SK-N-SH treated with all-trans-retinoic acid at 6 μM for 48 hours (cell line): ENCODE data around the gene MT1M.
A peak's percentile ranks its signal among the peaks of the same experiment; 100 is the strongest.

ENCODE experiments used
- ATAC-seq: fragments of 200-7000 bp; cut with Tn5 transposase; 3 replicates; pipeline ENCODE4 v1.9.1; 2020; ENCODE audit warnings: mild to moderate bottlenecking, moderate library complexity
- ARNTL ChIP-seq: fragments of 450-650 bp; formaldehyde crosslinking; IDR thresholded peaks from 2 replicates; pipeline ENCODE4 v1.5.0; 2020; ENCODE audit warnings: low read depth, mild to moderate bottlenecking, moderate library complexity, borderline replicate concordance
- BACH2 ChIP-seq: fragments of 250-450 bp; sonication (Bioruptor Pico); IDR thresholded peaks from 2 replicates; pipeline ENCODE4 v1.9.0; 2021; ENCODE audit warnings: mild to moderate bottlenecking, borderline replicate concordance
- CSDC2 ChIP-seq: fragments of 250-450 bp; sonication (Bioruptor Pico); IDR thresholded peaks from 2 replicates; pipeline ENCODE4 v1.5.0; 2020; ENCODE audit warnings: mild to moderate bottlenecking, moderate library complexity
- GLIS3 ChIP-seq: fragments of 250-450 bp; sonication (Bioruptor Pico); IDR thresholded peaks from 2 replicates; pipeline ENCODE4 v1.5.0; 2020; ENCODE audit warnings: mild to moderate bottlenecking, moderate library complexity
- ISL1 ChIP-seq: fragments of 250-450 bp; sonication (Bioruptor Pico); IDR thresholded peaks from 2 replicates; pipeline ENCODE4 v2.1.2; 2022; ENCODE audit warnings: mild to moderate bottlenecking, moderate library complexity
- OSR1 ChIP-seq: fragments of 250-450 bp; sonication (Bioruptor Pico); IDR thresholded peaks from 2 replicates; pipeline ENCODE4 v1.8.0; 2022; ENCODE audit warnings: moderate library complexity, mild to moderate bottlenecking, inconsistent platforms
- PPARA ChIP-seq: fragments of 250-450 bp; sonication (Bioruptor Pico); IDR thresholded peaks from 2 replicates; pipeline ENCODE4 v1.5.0; 2020; ENCODE audit warnings: mild to moderate bottlenecking, borderline replicate concordance
- RARB ChIP-seq: fragments of 250-450 bp; sonication (Bioruptor Pico); IDR thresholded peaks from 2 replicates; pipeline ENCODE4 v1.8.0; 2021; ENCODE audit warnings: mild to moderate bottlenecking, moderate library complexity
- SNAI2 ChIP-seq: fragments of 250-450 bp; sonication (Bioruptor Pico); IDR thresholded peaks from 2 replicates; pipeline ENCODE4 v1.5.0; 2020; ENCODE audit warnings: mild to moderate bottlenecking, moderate library complexity
- TCF4 ChIP-seq: fragments of 250-450 bp; sonication (Bioruptor Pico); IDR thresholded peaks from 2 replicates; pipeline ENCODE4 v1.8.0; 2021; ENCODE audit warnings: mild to moderate bottlenecking, moderate library complexity, borderline replicate concordance
- TOX ChIP-seq: fragments of 250-450 bp; sonication (Bioruptor Pico); IDR thresholded peaks from 2 replicates; pipeline ENCODE4 v1.8.0; 2021; ENCODE audit warnings: mild to moderate bottlenecking, moderate library complexity, borderline replicate concordance
- ZC3H10 ChIP-seq: fragments of 250-450 bp; sonication (Bioruptor Pico); IDR thresholded peaks from 2 replicates; pipeline ENCODE4 v1.5.1; 2021; ENCODE audit warnings: mild to moderate bottlenecking, moderate library complexity
- ZFP3 ChIP-seq: fragments of 250-450 bp; sonication (Bioruptor Pico); IDR thresholded peaks from 2 replicates; pipeline ENCODE4 v1.5.0; 2020; ENCODE audit warnings: mild to moderate bottlenecking, moderate library complexity
- ZFP30 ChIP-seq: fragments of 450-650 bp; formaldehyde crosslinking; IDR thresholded peaks from 2 replicates; pipeline ENCODE4 v1.5.0; 2022; ENCODE audit warnings: mild to moderate bottlenecking, moderate library complexity
- ZNF565 ChIP-seq: fragments of 450-650 bp; formaldehyde crosslinking; conservative IDR thresholded peaks from 2 replicates; pipeline ENCODE4 v1.5.0; 2020; ENCODE audit warnings: low read depth, mild to moderate bottlenecking, moderate library complexity
- ZNF70 ChIP-seq: fragments of 450-650 bp; formaldehyde crosslinking; IDR thresholded peaks from 2 replicates; pipeline ENCODE4 v1.5.0; 2020; ENCODE audit warnings: mild to moderate bottlenecking, moderate library complexity
- ZNF8 ChIP-seq: fragments of 450-650 bp; formaldehyde crosslinking; IDR thresholded peaks from 2 replicates; pipeline ENCODE4 v1.5.0; 2020; ENCODE audit warnings: mild to moderate bottlenecking, moderate library complexity
- TF ChIP-seq, protein P1 (sequence below): fragments of 250-450 bp; sonication (Bioruptor Pico); IDR thresholded peaks from 2 replicates; pipeline ENCODE4 v1.5.0; 2020; ENCODE audit warnings: mild to moderate bottlenecking, moderate library complexity
- TF ChIP-seq, protein P2 (sequence below): fragments of 250-450 bp; sonication (Bioruptor Pico); IDR thresholded peaks from 2 replicates; pipeline ENCODE4 v1.5.1; 2020; ENCODE audit warnings: low read depth, mild to moderate bottlenecking, moderate library complexity

MT1M gene

DNA sequence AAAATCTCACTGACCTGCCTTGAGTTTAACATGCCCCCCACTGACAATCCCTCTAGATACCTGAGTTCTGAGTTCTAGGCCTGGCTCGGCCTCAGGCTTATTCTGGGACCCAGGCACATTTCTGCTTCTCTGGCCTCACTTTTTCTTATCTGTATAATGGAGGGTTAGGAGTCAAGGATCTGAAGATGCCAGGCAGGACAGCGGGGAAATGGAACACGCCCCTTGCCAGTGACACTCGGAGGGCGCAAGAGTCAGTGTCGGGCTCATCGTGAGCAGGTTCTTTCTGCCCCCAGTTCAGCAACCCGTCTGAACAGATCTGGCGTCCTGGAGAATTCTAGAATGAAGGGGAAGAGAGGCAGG is 43.7 kb upstream of the MT1M start:
- no peak for ATAC-seq
- TF ChIP-seq ZFP30 (CRISPR knock-in tag) (no peak), ZNF8 (CRISPR knock-in tag) (no peak), GLIS3 (CRISPR knock-in tag) (no peak), BACH2 (CRISPR knock-in tag) (no peak), OSR1 (no peak), SNAI2 (CRISPR knock-in tag) (no peak), ZFP3 (no peak), ZNF70 (CRISPR knock-in tag) (no peak), TOX (CRISPR knock-in tag) (no peak)
- TF ChIP-seq, protein P1, sequence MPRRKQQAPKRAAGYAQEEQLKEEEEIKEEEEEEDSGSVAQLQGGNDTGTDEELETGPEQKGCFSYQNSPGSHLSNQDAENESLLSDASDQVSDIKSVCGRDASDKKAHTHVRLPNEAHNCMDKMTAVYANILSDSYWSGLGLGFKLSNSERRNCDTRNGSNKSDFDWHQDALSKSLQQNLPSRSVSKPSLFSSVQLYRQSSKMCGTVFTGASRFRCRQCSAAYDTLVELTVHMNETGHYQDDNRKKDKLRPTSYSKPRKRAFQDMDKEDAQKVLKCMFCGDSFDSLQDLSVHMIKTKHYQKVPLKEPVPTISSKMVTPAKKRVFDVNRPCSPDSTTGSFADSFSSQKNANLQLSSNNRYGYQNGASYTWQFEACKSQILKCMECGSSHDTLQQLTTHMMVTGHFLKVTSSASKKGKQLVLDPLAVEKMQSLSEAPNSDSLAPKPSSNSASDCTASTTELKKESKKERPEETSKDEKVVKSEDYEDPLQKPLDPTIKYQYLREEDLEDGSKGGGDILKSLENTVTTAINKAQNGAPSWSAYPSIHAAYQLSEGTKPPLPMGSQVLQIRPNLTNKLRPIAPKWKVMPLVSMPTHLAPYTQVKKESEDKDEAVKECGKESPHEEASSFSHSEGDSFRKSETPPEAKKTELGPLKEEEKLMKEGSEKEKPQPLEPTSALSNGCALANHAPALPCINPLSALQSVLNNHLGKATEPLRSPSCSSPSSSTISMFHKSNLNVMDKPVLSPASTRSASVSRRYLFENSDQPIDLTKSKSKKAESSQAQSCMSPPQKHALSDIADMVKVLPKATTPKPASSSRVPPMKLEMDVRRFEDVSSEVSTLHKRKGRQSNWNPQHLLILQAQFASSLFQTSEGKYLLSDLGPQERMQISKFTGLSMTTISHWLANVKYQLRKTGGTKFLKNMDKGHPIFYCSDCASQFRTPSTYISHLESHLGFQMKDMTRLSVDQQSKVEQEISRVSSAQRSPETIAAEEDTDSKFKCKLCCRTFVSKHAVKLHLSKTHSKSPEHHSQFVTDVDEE: no peak
- TF ChIP-seq, protein P2, sequence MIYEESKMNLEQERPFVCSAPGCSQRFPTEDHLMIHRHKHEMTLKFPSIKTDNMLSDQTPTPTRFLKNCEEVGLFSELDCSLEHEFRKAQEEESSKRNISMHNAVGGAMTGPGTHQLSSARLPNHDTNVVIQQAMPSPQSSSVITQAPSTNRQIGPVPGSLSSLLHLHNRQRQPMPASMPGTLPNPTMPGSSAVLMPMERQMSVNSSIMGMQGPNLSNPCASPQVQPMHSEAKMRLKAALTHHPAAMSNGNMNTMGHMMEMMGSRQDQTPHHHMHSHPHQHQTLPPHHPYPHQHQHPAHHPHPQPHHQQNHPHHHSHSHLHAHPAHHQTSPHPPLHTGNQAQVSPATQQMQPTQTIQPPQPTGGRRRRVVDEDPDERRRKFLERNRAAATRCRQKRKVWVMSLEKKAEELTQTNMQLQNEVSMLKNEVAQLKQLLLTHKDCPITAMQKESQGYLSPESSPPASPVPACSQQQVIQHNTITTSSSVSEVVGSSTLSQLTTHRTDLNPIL (CRISPR knock-in tag): no peak

DNA sequence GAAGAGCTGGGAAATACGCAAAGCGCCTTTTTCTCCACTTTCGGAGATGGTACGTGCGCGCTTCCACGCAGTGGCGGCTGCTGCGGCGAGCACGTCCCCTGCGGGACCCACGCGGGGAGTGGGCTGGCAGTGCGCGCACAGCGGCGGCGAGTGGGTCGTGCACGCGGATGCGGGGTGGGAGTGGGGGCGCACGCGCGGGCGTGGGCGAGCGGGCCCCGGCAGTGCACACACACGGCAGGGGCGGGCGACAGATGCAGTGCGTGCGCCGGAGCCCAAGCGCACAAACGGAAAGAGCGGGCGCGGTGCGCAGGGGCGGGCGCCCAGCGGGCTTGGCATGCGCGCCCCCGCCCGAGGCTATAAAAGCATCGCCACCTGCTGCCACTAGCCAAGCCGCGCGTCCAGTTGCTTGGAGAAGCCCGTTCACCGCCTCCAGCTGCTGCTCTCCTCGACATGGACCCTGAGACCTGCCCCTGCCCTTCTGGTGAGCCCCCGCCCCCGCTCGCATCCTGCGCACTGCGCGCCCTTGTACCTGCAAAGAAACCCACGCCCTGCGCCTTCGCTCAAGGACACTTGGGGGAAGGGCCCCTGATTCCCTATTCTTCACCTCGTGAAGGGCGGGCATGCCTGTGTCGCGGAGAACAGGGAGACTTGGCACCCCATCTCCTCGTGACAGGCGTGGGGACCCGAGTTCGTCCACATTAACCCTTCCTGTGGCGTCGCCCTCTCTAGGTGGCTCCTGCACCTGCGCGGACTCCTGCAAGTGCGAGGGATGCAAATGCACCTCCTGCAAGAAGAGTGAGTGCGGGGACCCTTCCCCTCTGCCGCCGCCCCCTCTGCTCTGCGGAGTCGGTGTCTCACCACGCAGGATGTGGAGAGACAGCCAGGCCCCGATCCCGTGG is 43.1 kb upstream of the MT1M start, which contains the start of gene MT3:
Gene MT3, plus strand, starts transcription at position 388 of the 899 bp plus-strand sequence. Its CDS starts 63 bp downstream, at position 451.
- TF ChIP-seq ZC3H10 (CRISPR knock-in tag): no peak
- no peak for TF ChIP-seq BACH2 (CRISPR knock-in tag)
- TF ChIP-seq, protein P1: no peak

GRCh38 chr16:56591377-56592060 is 40.9 kb upstream of the MT1M start:
- ATAC-seq: no peak

More for the DNA sequence above, 43.1 kb upstream of the MT1M start, which contains the start of gene MT3:
- ATAC-seq: peak; percentile 77

GRCh38 chr16:56593573-56594291 is 38.7 kb upstream of the MT1M start:
- TF ChIP-seq OSR1 (no peak), RARB (CRISPR knock-in tag) (no peak), PPARA (CRISPR knock-in tag) (no peak), GLIS3 (CRISPR knock-in tag) (no peak), TCF4 (CRISPR knock-in tag) (no peak)
- ATAC-seq: no peak

More at GRCh38 chr16:56591377-56592060, 40.9 kb upstream of the MT1M start:
- TF ChIP-seq ISL1 (CRISPR knock-in tag) (no peak), ZNF565 (CRISPR knock-in tag) (no peak), RARB (CRISPR knock-in tag) (no peak), ZFP3 (no peak), CSDC2 (CRISPR knock-in tag) (no peak), ZFP30 (CRISPR knock-in tag) (no peak), BACH2 (CRISPR knock-in tag) (no peak), ARNTL (CRISPR knock-in tag) (no peak)
- TF ChIP-seq, all 23 proteins: peak for 0
